ENCODE measurements around the gene ITPR1.

DNA sequence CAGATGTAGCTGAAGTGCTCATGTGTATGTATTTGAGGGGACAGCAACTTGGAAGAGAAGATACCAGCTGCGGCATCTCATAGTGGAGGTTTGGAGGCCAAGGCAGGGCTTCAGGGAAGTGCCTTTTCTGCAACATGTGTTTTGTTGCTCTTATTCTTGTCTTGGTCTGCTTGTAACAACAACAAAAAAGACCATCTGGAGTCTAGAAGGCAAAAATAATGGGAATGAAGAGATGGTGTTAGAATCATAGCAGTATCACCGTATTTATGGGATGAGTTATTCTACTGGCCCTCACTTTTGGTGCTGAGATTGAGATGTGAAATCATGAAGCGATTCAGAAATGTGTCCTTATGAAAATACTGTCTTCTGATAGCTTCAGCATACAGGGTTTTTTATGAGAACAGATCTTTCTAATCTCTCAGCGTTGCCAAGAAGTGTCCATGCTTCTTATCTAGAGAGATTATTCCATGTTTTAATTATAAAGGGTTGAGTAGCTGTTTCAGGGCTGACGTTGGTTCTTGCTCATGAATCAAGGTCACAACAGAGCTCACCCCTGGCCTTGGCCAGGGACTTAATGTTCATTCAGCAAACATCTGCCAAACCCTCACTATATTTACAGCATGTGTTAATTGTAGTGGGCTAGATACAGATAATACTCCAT, 58.0 kb downstream of the ITPR1 start:
- TF ChIP-seq, protein P1, sequence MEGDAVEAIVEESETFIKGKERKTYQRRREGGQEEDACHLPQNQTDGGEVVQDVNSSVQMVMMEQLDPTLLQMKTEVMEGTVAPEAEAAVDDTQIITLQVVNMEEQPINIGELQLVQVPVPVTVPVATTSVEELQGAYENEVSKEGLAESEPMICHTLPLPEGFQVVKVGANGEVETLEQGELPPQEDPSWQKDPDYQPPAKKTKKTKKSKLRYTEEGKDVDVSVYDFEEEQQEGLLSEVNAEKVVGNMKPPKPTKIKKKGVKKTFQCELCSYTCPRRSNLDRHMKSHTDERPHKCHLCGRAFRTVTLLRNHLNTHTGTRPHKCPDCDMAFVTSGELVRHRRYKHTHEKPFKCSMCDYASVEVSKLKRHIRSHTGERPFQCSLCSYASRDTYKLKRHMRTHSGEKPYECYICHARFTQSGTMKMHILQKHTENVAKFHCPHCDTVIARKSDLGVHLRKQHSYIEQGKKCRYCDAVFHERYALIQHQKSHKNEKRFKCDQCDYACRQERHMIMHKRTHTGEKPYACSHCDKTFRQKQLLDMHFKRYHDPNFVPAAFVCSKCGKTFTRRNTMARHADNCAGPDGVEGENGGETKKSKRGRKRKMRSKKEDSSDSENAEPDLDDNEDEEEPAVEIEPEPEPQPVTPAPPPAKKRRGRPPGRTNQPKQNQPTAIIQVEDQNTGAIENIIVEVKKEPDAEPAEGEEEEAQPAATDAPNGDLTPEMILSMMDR (IDR thresholded peaks at IDR 0.05), result no peak
- TF ChIP-seq, protein P2, sequence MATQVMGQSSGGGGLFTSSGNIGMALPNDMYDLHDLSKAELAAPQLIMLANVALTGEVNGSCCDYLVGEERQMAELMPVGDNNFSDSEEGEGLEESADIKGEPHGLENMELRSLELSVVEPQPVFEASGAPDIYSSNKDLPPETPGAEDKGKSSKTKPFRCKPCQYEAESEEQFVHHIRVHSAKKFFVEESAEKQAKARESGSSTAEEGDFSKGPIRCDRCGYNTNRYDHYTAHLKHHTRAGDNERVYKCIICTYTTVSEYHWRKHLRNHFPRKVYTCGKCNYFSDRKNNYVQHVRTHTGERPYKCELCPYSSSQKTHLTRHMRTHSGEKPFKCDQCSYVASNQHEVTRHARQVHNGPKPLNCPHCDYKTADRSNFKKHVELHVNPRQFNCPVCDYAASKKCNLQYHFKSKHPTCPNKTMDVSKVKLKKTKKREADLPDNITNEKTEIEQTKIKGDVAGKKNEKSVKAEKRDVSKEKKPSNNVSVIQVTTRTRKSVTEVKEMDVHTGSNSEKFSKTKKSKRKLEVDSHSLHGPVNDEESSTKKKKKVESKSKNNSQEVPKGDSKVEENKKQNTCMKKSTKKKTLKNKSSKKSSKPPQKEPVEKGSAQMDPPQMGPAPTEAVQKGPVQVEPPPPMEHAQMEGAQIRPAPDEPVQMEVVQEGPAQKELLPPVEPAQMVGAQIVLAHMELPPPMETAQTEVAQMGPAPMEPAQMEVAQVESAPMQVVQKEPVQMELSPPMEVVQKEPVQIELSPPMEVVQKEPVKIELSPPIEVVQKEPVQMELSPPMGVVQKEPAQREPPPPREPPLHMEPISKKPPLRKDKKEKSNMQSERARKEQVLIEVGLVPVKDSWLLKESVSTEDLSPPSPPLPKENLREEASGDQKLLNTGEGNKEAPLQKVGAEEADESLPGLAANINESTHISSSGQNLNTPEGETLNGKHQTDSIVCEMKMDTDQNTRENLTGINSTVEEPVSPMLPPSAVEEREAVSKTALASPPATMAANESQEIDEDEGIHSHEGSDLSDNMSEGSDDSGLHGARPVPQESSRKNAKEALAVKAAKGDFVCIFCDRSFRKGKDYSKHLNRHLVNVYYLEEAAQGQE (IDR thresholded peaks at IDR 0.05; ENCODE audit: insufficient read depth in 1 of 2, low read depth in 2 of 2, low read length in 1 of 2), result no peak
- TF ChIP-seq POLR2AphosphoS5 (IDR thresholded peaks at IDR 0.05; ENCODE audit: low read depth, low read length), result no peak

All from Panc1 (cell line).